H1 (cell line): ENCODE data around the gene RHOXF2B. TPM values are rescaled to one million over a fixed set of nuclear protein-coding genes. Genes with fewer than 3 reads are reported as not detected.

Source experiments
- CTCF ChIA-PET: fragments of 300-600 bp; sonication (Branson Sonifier 250); formaldehyde crosslinking; loops from one replicate; lab custom pipeline; 2021; ENCODE audit not compliant: partially characterized antibody; lab: Charles Lee
- POLR2A ChIA-PET: fragments of 300-600 bp; sonication (Branson Sonifier 250); formaldehyde crosslinking; loops from one replicate; lab custom pipeline; 2021; ENCODE audit warnings: inconsistent platforms; ENCODE audit not compliant: partially characterized antibody; lab: Charles Lee
- DNase-seq, 2 experiments: peaks; one replicate each; pipeline versions ENCODE4 v3.0.0 to v3.0.0-alpha.2; 2010 to 2022; ENCODE audit warnings: low spot score in 2 of 2, low read depth in 1 of 2, mixed read lengths in 1 of 2
- FAIRE-seq: peaks from 2 replicates; lab custom pipeline; 2011; peaks lifted over from hg19 to GRCh38; lab: Jason Lieb, UNC
- H2AFZ ChIP-seq: 2 replicates; pipeline ENCODE4 v1.8.1; 2012; ENCODE audit warnings: low read length, inconsistent platforms
- H2AK5ac ChIP-seq: 2 replicates; pipeline ENCODE4 v1.6.1; 2013; ENCODE audit warnings: low read depth, low read length
- H2BK120ac ChIP-seq: replicated peaks from 2 replicates; pipeline ENCODE3; 2013; ENCODE audit warnings: low read depth, low read length, inconsistent platforms
- H2BK12ac ChIP-seq: 2 replicates; pipeline ENCODE4 v1.6.1; 2013; ENCODE audit warnings: low read depth, low read length
- H2BK15ac ChIP-seq: 2 replicates; pipeline ENCODE4 v1.6.1; 2013; ENCODE audit warnings: low read length
- H2BK20ac ChIP-seq: 2 replicates; pipeline ENCODE4 v1.6.1; 2013; ENCODE audit warnings: low read length
- H2BK5ac ChIP-seq: 2 replicates; pipeline ENCODE4 v1.6.1; 2013; ENCODE audit warnings: low read depth, low read length
- H3K14ac ChIP-seq: 2 replicates; pipeline ENCODE4 v1.6.1; 2013; ENCODE audit warnings: inconsistent platforms; ENCODE audit not compliant: insufficient read length
- H3K18ac ChIP-seq: 2 replicates; pipeline ENCODE4 v1.6.1; 2013; ENCODE audit warnings: low read length; ENCODE audit errors: extremely low read depth
- H3K23ac ChIP-seq: 2 replicates; pipeline ENCODE4 v1.6.1; 2013; ENCODE audit warnings: inconsistent platforms; ENCODE audit not compliant: insufficient read length
- H3K23me2 ChIP-seq: 2 replicates; pipeline ENCODE4 v1.6.1; 2013; ENCODE audit warnings: low read depth, low read length
- H3K27ac ChIP-seq: 2 replicates; pipeline ENCODE4 v1.6.1; 2011; ENCODE audit warnings: low read depth, low read length, inconsistent platforms
- H3K27me3 ChIP-seq, 4 experiments: replicated peaks in 1 of 4; 1 replicate in 1 of 4; 2 replicates in 3 of 4; pipeline versions ENCODE4 v1.6.1 to v1.8.1; 2011 to 2013; ENCODE audit warnings: low read length in 3 of 4, mild to moderate bottlenecking in 3 of 4, inconsistent platforms in 2 of 4, mixed read lengths in 2 of 4, moderate library complexity in 1 of 4; ENCODE audit not compliant: control insufficient read depth in 3 of 4, insufficient read depth in 3 of 4; ENCODE audit errors: extremely low read depth in 1 of 4
- H3K36me3 ChIP-seq, 4 experiments: 2 replicates each; pipeline versions ENCODE4 v1.6.1 to v1.8.1; 2011 to 2013; ENCODE audit warnings: mild to moderate bottlenecking in 4 of 4, low read length in 3 of 4, moderate library complexity in 2 of 4, control low read depth in 1 of 4, inconsistent platforms in 1 of 4; ENCODE audit not compliant: insufficient read depth in 4 of 4, control insufficient read depth in 2 of 4
- H3K4ac ChIP-seq: replicated peaks from 2 replicates; pipeline ENCODE3; 2013; ENCODE audit warnings: low read length, low read depth, mixed read lengths, inconsistent platforms; ENCODE audit not compliant: insufficient read length
- H3K4me1 ChIP-seq, 4 experiments: replicated peaks in 1 of 4; 1 replicate in 1 of 4; 2 replicates in 3 of 4; pipeline versions ENCODE4 v1.6.1 to v1.8.1; 2011 to 2013; ENCODE audit warnings: low read length in 3 of 4, inconsistent platforms in 2 of 4, mixed read lengths in 1 of 4; ENCODE audit not compliant: insufficient read depth in 4 of 4, control insufficient read depth in 3 of 4
- H3K4me2 ChIP-seq, 2 experiments: 2 replicates each; pipeline versions ENCODE4 v1.6.1 to v1.8.1; 2011 to 2013; ENCODE audit warnings: low read depth in 2 of 2, low read length in 2 of 2, control low read depth in 1 of 2, inconsistent platforms in 1 of 2, mild to moderate bottlenecking in 1 of 2; ENCODE audit not compliant: insufficient read depth in 1 of 2
- H3K4me3 ChIP-seq, 4 experiments: fragments of 200-600, 300-600 bp in 1 of 4; sonication (generic), shearing (Covaris generic), sonication (Bioruptor Twin) in 1 of 4; 2 replicates each; pipeline versions ENCODE4 v1.5.1 to v1.8.1; 2011 to 2016; ENCODE audit warnings: low read length in 4 of 4, low read depth in 3 of 4, control low read depth in 2 of 4, inconsistent platforms in 2 of 4, mild to moderate bottlenecking in 2 of 4, mixed read lengths in 1 of 4, moderate library complexity in 1 of 4; ENCODE audit not compliant: insufficient read depth in 2 of 4; ENCODE audit errors: extremely low read depth in 1 of 4
- H3K56ac ChIP-seq: replicated peaks from 2 replicates; pipeline ENCODE3; 2013; ENCODE audit warnings: low read depth, mild to moderate bottlenecking, mixed read lengths, low read length, inconsistent platforms; ENCODE audit not compliant: insufficient read length
- H3K79me1 ChIP-seq: 2 replicates; pipeline ENCODE4 v1.6.1; 2013; ENCODE audit warnings: low read depth, low read length, control low read depth
- H3K79me2 ChIP-seq, 2 experiments: 2 replicates each; pipeline versions ENCODE4 v1.6.1 to v1.8.1; 2012 to 2013; ENCODE audit warnings: low read length in 2 of 2, mild to moderate bottlenecking in 2 of 2, inconsistent platforms in 1 of 2; ENCODE audit not compliant: insufficient read depth in 2 of 2, control insufficient read depth in 1 of 2
- H3K9ac ChIP-seq, 4 experiments: replicated peaks in 1 of 4; 1 replicate in 1 of 4; 2 replicates in 3 of 4; pipeline versions ENCODE4 v1.6.1 to v1.8.1; 2011 to 2013; ENCODE audit warnings: low read depth in 3 of 4, low read length in 3 of 4, control low read depth in 2 of 4, mild to moderate bottlenecking in 2 of 4, moderate library complexity in 2 of 4, inconsistent platforms in 1 of 4; ENCODE audit errors: extremely low read depth in 1 of 4
- H3K9me3 ChIP-seq, 2 experiments: 2 replicates each; pipeline versions ENCODE4 v1.6.1 to v1.8.1; 2012 to 2013; ENCODE audit warnings: mild to moderate bottlenecking in 2 of 2, moderate library complexity in 2 of 2, control low read depth in 1 of 2, inconsistent platforms in 1 of 2, low read depth in 1 of 2, low read length in 1 of 2, mixed read lengths in 1 of 2; ENCODE audit not compliant: insufficient read depth in 2 of 2
- H4K20me1 ChIP-seq, 2 experiments: replicated peaks in 1 of 2; 2 replicates each; pipeline versions ENCODE3 to v1.8.1; 2011 to 2013; ENCODE audit warnings: inconsistent platforms in 2 of 2, low read length in 2 of 2, mild to moderate bottlenecking in 1 of 2; ENCODE audit not compliant: insufficient read depth in 2 of 2, control insufficient read depth in 1 of 2
- H4K5ac ChIP-seq: 2 replicates; pipeline ENCODE4 v1.6.1; 2013; ENCODE audit warnings: low read length, low read depth, mixed read lengths, inconsistent platforms; ENCODE audit not compliant: insufficient read length
- H4K8ac ChIP-seq: 2 replicates; pipeline ENCODE4 v1.8.0; 2013; ENCODE audit warnings: mild to moderate bottlenecking, moderate library complexity, low read length, inconsistent platforms; ENCODE audit not compliant: insufficient read depth; ENCODE audit errors: extremely low read depth
- H4K91ac ChIP-seq: replicated peaks from 2 replicates; pipeline ENCODE3; 2013; ENCODE audit warnings: low read length, mixed read lengths, inconsistent platforms; ENCODE audit not compliant: insufficient read length
- BACH1 ChIP-seq: IDR thresholded peaks from 2 replicates; pipeline ENCODE4 v1.6.1; 2012; ENCODE audit warnings: low read length, improper control_type of control experiment
- CHD1 ChIP-seq: IDR thresholded peaks from 2 replicates; pipeline ENCODE4 v1.6.1; 2012; ENCODE audit warnings: low read depth, low read length, improper control_type of control experiment
- EZH2 ChIP-seq: fragments of 200-600 bp; sonication (generic); IDR thresholded peaks from 2 replicates; pipeline ENCODE4 v1.7.1; 2012; ENCODE audit warnings: low read depth, mild to moderate bottlenecking, moderate library complexity, low read length, inconsistent platforms; ENCODE audit not compliant: severe bottlenecking
- GABPA ChIP-seq: IDR thresholded peaks from 2 replicates; pipeline ENCODE4 v1.6.1; 2011; ENCODE audit warnings: mild to moderate bottlenecking, low read length, moderate library complexity, borderline replicate concordance; ENCODE audit not compliant: insufficient read depth
- HDAC6 ChIP-seq: IDR thresholded peaks from one replicate; pipeline ENCODE4 v1.7.1; 2012; ENCODE audit warnings: low read depth, mild to moderate bottlenecking, inconsistent platforms, low read length, moderate library complexity
- NRF1 ChIP-seq: IDR thresholded peaks from 2 replicates; pipeline ENCODE4 v1.6.1; 2011; ENCODE audit warnings: mild to moderate bottlenecking, low read depth, low read length, improper control_type of control experiment
- POLR2A ChIP-seq, 2 experiments: IDR thresholded peaks; 1 replicate in 1 of 2; 2 replicates in 1 of 2; pipeline ENCODE4 v1.6.1; 2011; ENCODE audit warnings: low read depth in 2 of 2, low read length in 2 of 2, mild to moderate bottlenecking in 2 of 2; ENCODE audit errors: control extremely low read depth in 1 of 2
- RBBP5 ChIP-seq: IDR thresholded peaks from 2 replicates; pipeline ENCODE4 v1.7.1; 2012; ENCODE audit warnings: low read depth, mild to moderate bottlenecking, inconsistent platforms, low read length, moderate library complexity, borderline replicate concordance
- TCF12 ChIP-seq: IDR thresholded peaks from 2 replicates; pipeline ENCODE4 v1.6.1; 2011; ENCODE audit warnings: low read depth, mild to moderate bottlenecking, low read length
- WGBS, 2 experiments: shearing (Covaris generic) in 1 of 2; methylation state at CpG; one replicate each; pipeline versions ENCODE4 v1.1.6 to v1.1.7; 2013 to 2015; ENCODE audit warnings: low lambda C conversion rate in 2 of 2, mixed read lengths in 2 of 2, inconsistent platforms in 1 of 2, low coverage in 1 of 2, missing lambda C conversion rate in 1 of 2; ENCODE audit not compliant: insufficient replicate concordance in 2 of 2, insufficient coverage in 1 of 2, insufficient read length in 1 of 2; ENCODE audit errors: extremely low coverage in 1 of 2, missing lambda C conversion rate in 1 of 2; 5-methylcytosine and 5-hydroxymethylcytosine counted together
- polyA plus RNA-seq, 7 experiments: library from polyadenylated mRNA; depleted of rRNA in 3 of 7; stranded (reverse) in 5 of 7; unstranded in 2 of 7; fragments of >200 nt in 5 of 7; fragments of 200-250 nt in 2 of 7; gene quantifications; 1 replicate in 5 of 7; 2 replicates in 1 of 7; 4 replicates in 1 of 7; pipeline versions ENCODE4 v1.2.1 to v1.2.3, GENCODE V29; 2011 to 2013; ENCODE audit warnings: missing spikeins in 2 of 7, mixed read lengths in 2 of 7
- total RNA-seq: library from RNA; stranded (reverse); fragmentation: NEBNext Ultra II Directional; extraction: Animal tissue kit (Norgen Biotek cat#: 25700); gene quantifications from 2 replicates; pipeline ENCODE4 v1.2.1, GENCODE V29; 2021
- TF ChIP-seq, protein P1 (sequence below): IDR thresholded peaks from 2 replicates; pipeline ENCODE4 v1.6.1; 2011; ENCODE audit warnings: low read length, improper control_type of control experiment
- TF ChIP-seq, protein P2 (sequence below): IDR thresholded peaks from 2 replicates; pipeline ENCODE4 v1.6.1; 2012; ENCODE audit warnings: low read length, inconsistent platforms

RHOXF2B gene
- total and polyA plus RNA-seq, 2 of the 8 experiments (the other 6 are each of a cell fraction or from before 2014, with no cell fraction given): not detected

DNA sequence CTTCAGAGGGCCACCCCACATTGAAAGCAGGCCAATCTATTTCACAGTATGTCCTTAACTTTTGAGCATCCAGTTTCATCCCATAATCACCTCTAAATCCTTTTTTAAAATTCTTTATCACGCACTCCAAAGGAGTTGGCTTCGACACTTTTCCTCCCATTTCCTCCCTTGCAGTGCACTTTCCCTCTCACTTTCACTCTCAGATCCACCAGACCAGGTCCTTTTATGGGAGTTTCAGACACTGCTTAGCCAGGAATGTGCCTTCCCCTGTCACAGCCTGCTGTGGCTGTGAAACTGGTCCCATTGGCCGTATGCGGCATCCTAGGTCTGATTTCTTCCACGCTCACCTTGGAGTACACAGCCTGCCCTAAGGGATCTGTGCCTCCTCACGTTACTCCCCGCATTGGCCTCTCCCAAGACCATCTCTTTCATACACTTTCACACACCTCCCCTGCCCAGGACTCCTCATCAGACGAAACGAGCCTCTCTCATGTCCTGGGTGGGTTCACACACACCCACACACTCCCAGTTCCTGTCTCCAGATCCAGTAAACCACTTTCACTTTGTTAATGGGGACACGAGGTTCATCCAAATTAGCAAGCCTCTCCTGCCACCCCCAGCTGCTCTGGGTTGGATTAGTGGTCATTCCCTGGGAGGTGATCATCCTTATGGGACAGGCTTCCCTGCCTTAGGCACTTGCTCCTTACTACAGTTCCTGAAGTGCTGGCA is 10.0 kb upstream of the RHOXF2B start:
- H2BK5ac ChIP-seq: no peak overlapping the region
- no peak overlapping the region for H3K9ac ChIP-seq
- no peak overlapping the region for H2BK15ac ChIP-seq
- H3K79me2 ChIP-seq: no peaks in the 10 kb centered on the region
- ChIA-PET POLR2A (no interaction called here), CTCF (interaction anchor here (0.9 kb wide), 1 partner anchor 123 kb away, joined by 4 read pairs; no protein-coding TSS in a partner anchor)
- no peak overlapping the region for H4K5ac ChIP-seq
- no peak overlapping the region for H4K8ac ChIP-seq
- H4K91ac ChIP-seq: no peak overlapping the region
- no peaks in the 10 kb centered on the region for H4K20me1 ChIP-seq
- no peak overlapping the region for H2AK5ac ChIP-seq
- no peaks in the 10 kb centered on the region for H3K23me2 ChIP-seq
- no peak overlapping the region for H3K4me3 ChIP-seq
- H3K36me3 ChIP-seq: no peaks in the 10 kb centered on the region
- DNase-seq (no peak), FAIRE-seq (no peak)
- no peak overlapping the region for H3K4me2 ChIP-seq
- no peak overlapping the region for H3K18ac ChIP-seq
- no peak overlapping the region for H3K56ac ChIP-seq
- H3K9me3 ChIP-seq: no peaks in the 10 kb centered on the region
- 83% methylated on average over 7 of the region's 10 CpGs; no CpG with 5 or more reads in 1 of the 2 experiments for WGBS, 2 experiments
- H3K23ac ChIP-seq: no peak overlapping the region
- H3K27me3 ChIP-seq: no peaks in the 10 kb centered on the region
- no peak overlapping the region for H3K14ac ChIP-seq
- H3K4ac ChIP-seq: no peak overlapping the region
- no peak overlapping the region for H2BK120ac ChIP-seq
- H2BK12ac ChIP-seq: no peak overlapping the region
- no peaks in the 10 kb centered on the region for H3K79me1 ChIP-seq
- no peak overlapping the region for H2AFZ ChIP-seq
- H2BK20ac ChIP-seq: no peak overlapping the region
- no peak overlapping the region for H3K27ac ChIP-seq
- H3K4me1 ChIP-seq: peaks cover 0 to 3% (median 0%) of the 10 kb centered on the region in 4 experiments; a peak in 1 of 7 replicates
- TF ChIP-seq BACH1 (no peak), TCF12 (no peak), CHD1 (no peak), NRF1 (no peak), HDAC6 (no peak), GABPA (no peak), POLR2A (IDR thresholded peaks at IDR 0.05; ENCODE audit: control extremely low read depth in 1 of 2, low read depth in 2 of 2, low read length in 2 of 2) (no peak), RBBP5 (no peak), EZH2 (no peak)
- TF ChIP-seq, protein P1, sequence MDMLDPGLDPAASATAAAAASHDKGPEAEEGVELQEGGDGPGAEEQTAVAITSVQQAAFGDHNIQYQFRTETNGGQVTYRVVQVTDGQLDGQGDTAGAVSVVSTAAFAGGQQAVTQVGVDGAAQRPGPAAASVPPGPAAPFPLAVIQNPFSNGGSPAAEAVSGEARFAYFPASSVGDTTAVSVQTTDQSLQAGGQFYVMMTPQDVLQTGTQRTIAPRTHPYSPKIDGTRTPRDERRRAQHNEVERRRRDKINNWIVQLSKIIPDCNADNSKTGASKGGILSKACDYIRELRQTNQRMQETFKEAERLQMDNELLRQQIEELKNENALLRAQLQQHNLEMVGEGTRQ: no peak
- TF ChIP-seq, protein P2, sequence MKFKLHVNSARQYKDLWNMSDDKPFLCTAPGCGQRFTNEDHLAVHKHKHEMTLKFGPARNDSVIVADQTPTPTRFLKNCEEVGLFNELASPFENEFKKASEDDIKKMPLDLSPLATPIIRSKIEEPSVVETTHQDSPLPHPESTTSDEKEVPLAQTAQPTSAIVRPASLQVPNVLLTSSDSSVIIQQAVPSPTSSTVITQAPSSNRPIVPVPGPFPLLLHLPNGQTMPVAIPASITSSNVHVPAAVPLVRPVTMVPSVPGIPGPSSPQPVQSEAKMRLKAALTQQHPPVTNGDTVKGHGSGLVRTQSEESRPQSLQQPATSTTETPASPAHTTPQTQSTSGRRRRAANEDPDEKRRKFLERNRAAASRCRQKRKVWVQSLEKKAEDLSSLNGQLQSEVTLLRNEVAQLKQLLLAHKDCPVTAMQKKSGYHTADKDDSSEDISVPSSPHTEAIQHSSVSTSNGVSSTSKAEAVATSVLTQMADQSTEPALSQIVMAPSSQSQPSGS: no peak
